HG03354 (cell line): ENCODE data around the gene NAT16.

Experiments used
- ATAC-seq: cut with Tn5 transposase; IDR thresholded peaks from one replicate; pipeline ENCODE4 v1.9.1; 2021; ENCODE audit warnings: mild to moderate bottlenecking; ENCODE audit not compliant: unreplicated experiment, poor library complexity, severe bottlenecking

Gene NAT16

DNA sequence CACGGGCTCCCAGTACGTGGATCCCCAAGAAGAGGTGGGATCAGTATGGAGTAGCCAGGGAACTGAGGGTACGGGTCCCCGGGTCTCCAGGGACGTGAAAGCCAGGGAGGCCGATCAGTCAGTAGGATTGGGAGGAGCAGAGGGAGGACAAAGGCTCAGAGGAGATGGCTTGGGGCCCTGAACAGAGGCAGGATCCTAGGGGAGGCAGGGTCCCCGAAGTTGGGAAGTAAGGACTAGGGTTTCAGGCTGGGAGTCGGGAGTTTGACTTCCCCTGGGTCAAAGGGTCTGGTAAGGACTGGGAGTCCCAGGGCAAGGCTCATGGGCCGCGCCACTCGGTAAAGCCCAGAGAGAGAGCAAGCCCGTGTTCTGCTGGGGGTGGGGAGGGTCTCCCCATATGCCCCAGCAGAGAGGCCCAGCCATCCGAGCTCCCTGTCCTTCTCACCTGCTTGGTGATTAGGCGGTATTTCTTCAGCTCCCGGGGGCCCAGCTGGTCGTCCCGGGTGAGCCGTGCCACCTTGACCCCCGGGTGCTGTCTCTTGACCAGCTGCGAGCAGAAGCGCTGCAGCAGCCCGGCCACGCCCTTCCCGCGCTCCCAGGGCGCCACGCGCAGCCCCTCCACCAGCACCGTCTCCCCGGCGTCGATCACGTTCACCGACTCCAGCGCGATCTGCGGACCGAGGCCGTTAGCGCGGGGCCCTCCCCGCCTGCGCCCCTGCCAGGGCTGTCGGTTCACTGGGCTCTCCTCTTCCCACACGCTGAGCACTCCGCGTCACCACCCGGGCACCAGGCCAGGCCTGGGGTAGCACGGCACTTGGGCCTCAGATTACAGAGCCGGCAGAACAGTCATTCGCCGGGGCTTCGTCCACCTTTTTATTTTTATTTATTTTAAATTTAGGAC is 7.0 kb downstream of the NAT16 start:
- no peak for ATAC-seq

DNA sequence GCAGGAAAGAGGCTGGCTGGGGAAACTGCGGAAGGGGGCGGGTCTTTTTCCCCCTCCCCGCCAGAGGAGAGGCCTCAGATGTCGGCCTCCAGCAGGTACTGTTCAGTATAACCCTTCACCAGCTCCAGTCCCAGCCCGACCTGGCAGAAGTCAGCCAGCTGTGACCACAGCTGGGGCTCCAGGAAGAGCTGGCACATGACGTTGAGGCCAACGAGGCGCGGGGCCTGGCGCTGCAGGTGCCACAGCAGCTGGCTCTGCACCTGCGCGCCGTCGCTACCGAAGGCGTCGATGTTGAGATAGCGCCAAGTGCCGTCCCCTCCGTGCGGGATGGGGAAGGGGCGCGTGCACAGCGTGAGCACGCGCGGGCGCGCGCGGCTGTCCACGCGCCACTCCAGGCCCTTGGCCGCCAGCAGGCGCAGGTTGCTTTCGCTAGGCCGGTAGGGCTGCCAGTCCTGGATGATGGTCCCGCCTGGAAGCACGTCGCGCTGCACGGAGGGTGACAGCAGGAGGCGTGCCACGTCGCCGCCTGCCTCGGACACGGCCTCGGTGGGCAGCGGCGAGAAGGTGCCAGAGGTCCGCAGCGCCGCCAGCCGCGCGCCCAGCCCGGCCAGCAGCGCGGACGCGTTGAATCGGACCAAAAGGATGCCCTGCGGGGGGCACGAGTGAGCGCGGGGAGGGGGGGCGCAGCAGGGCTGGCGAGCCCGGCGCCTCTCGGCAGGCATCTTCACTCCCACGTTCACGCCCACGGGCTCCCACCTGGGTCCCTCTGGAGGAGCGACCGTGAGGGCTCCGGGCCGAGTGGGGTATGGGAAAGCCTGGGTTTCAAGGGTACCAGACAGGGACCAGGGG is 7.9 kb downstream of the NAT16 start:
- no peak for ATAC-seq

DNA sequence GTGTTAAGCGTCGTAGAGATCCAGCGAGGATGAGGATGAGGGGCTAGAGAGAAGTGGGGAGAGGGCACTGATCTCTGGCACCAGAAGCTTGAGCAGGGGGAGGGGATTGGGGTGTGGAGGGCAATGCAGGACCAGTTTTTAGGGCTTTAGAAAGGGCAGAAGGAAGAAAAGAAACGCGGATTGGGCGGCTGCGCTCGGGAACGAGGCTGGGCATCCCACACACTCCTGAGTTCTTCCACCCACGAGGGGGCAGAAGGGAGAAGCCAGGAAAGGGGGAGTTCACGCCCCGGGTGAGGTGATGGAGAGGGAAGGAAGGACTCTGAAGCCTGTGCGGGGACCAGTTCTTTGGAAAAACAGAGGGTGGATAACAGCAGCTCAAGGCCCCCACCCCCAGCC is 8.7 kb downstream of the NAT16 start:
- ATAC-seq, result no peak

DNA sequence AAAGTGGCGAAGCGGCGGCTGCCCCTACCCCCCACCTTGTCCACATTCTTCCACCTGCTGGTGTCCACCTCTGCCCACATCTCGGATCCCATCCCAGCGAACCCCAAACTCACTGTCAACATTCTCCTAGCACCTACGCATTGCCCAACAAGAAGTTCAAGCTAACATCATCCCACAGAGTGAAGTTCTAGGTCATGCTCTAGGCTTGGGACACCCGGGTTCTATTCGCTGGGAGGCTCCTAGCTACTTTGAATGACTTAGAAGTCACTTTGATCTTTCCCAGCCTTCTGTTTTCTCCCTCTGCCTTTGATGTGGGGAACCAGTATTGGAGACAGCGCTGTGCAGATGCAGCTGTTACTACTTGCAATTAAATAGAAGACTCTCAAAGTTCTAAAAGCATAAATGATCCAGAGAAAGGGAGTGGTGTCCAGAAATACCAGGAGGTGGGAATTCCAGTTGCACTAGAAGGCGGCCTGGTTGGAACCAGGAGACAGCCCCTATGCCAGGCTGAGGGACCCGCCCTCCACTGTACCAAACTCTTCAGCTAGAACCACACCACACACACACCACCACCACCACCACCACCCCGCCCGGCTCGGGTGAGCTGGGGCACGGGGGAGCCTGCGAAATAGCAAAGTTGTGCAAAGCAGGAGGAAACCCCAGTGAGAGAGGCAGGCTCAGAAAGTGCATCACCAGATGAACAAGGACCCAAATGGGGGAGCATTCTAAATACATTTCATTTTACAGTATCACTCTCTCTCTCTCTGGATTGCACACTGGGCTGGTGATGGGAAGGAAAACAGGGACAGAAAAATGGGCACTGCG is 9.3 kb downstream of the NAT16 start:
- no peak for ATAC-seq

DNA sequence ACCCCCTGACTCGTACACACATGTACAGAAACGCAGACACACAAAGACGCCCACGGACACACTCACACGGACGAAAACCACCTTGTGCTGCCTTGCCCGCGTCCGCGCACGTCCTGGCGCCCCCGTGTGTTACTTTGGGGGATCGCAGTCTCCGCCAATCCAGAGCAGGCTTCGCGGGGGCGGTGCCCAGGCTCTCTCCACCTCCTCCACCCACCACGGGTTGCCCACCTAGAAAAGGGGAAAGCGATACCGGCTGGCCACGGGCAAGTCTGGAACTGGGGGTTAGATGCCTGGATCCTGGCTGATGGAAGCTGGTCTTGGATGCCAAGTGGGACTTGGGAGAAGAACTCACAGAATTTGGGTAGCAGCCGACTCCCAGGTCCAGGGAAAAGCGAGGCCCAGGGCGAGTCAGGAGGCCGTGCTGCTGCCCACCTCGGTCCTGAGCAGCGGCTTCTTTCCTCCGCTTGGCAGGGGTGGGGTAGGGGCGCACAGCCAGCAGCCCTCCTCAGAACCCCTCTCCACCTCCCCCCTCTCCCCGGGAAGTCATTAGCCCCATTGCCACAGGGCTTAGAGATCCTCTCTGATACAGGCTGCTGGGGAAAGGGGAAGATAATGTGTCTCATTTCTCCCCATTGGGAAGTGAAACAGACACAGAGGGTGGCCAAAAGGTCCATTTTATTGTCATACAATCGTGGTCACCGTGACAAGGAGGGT is 10.1 kb downstream of the NAT16 start:
- ATAC-seq, result peak; percentile 44

DNA sequence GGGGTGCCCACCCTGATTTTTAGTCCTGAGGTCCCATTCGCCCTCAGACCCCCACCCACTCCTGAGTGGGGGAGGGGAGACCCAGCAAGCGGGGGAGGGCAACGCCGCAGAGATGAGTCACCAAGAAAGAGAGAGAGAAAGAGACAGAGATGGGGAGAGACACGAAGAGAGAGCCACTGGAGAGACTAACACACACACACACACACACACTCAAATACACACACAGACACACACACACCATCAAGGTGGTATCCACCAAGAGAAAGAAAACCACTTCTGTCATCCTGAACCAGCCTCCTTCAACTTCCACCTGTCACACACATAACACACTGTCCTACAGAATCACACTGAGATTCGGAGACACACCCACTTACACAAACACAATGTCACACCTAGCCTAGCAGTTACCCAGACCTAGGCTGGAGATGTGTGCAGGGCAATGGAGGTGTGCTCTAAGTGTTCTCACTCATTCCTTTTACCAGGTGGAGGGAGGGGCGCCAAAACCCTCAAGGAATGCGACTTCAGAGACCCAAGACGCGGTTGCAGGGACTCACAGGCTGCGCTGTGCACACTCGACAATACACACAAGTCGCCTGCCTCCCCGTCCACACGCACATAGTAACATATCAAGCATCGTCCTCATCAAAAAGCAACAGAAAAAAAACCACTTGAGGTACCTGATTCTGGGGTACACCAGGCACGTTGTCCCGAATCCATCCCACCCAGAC is 10.8 kb downstream of the NAT16 start:
- ATAC-seq, result no peak

DNA sequence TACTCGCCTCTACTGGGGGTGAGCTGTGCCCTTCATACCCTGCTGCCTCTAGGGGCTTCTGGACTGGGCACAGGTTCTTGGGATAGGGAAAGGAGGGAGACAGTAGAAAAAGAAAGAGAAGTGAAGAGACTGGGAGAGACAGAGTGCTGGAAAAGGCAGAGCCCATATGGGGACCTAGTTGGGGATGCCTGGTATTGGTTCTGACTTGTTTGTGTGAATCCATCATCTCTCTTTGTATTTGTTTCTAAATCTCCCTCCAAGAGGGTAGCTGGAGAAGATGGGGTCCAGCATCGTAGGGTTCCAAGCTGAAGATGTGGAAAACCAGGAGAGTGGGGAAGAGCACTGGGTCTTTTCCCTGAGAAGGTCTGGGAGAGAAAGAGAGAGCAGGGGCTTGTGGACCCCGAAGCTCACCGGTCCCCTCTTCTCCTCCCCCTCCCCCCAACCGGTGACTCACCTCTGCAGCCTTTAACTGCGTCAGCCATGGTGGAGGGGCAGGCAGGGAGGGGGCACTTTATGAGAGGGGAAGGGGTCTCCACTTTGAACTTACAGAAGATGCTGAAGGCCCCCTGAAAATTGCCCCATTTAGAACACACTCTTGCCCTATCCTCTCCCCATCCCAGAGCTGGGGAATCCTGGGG is 11.6 kb downstream of the NAT16 start:
- ATAC-seq, result no peak

DNA sequence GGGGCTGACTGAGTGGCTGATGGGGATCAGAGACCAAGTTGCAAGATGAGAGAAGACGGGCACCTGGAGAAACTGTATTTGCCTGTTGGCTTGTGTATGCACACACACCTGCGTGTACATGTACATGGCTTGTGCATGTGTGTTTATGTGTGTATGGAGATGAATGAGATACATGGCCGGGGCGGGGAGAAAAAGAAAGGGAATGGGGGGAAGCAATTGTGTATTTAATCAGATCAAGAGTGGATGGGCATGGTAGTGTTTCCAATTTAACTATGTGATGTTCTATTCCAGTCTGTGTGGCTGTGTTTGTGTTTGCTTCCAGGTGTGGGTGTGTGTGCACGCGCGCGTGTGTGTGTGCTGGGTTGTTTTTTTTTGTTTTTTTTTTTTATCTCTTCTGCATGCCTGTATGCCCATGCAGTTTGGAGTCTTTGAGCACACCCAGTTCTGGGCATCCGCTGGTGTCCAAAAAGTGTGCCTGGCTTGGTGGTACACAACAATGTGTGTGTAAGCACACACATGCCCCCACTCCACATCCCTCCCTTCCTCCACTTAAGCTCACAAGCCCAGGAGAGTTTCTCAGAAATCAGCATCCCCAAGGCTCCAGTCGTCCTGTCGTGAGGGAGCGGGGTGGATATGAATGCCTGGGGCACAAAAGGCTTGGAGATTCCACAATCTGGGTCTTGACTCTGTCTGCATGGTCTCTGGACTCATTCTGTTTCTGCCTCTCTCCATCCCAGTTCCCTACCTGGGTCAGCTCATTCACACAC is 12.3 kb downstream of the NAT16 start:
- ATAC-seq, result no peak

DNA sequence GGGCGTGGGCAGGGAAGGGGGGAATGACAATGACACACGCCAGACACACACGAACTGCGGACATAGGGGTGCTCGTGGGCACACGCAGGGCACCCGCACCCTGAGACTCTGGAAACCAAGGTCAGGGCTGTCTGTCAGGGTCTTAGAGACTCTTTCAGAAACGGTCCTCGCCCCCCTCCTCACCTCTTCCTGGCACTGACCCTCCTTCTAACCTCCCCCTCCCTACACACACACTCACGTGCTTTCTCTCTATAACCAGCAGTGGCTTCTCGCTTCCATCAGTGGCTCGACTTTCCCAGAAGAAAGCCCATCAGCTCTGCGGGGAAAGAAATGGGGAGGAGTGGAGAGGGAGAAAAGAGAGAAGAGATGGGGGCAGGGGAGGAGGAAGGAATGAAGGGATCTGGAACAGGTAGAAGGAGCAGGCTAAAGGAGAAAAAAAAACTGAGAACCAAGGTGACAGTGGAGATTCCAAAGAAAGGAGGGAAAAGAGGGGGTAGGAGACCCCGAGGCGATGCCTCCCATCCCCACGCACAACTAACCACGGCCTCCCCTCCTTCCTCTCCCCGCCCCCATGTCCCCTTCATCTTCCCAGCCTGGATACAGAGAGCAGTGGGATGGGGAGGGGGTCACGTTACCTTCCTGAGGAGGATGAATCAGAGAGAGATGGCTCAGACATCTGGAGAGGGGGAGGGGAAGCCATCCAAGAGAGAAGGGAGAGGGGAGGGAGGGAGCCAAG is 13.0 kb downstream of the NAT16 start:
- ATAC-seq, result no peak

DNA sequence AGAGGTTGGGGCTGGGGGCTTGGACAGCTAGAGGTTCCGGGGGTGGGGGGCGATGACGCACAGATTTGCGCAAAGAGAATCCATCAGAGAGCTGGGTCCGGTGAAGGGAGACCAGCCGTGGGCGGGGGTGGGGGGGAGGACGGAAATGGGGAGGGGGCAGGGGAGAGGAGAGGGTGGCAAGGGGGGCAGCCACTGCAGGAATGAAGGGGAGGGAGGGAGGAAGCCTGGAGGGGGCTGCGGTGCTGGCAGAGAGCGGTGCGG is 13.5 kb downstream of the NAT16 start:
- no peak for ATAC-seq

DNA sequence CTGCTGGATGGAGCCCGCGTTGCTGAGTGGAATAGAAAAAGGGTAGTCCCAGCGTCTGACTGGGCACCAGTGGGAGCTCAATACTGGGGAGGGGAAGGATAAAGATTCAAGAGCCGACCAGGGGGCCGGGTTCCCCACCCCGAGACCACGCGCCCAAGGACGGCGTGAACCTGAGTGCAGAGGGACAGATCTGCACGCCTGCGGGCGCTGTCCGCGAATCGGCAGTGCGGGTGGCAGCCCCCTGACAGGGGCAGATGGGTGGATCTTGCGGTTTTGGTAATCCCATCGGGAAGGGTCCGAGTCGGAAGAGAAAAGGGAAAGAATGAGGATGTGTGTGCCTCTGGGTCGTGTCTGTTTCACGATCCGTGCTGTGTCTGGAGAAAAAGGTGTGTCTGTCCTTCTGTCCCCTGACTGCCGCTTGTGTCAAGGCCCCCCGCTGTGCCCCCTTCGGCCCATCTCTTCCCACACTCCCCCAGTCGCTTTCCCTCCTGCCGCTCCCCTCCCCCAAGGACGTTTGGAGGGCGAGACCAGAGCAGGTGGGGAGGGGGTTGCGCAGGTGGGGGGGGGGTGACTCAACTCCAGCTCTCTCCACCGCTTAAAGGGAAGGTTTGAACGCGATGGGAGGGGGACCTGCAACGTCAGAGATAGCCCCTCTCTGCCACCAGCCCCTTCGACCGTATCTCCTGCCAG is 14.0 kb downstream of the NAT16 start:
- ATAC-seq, result no peak

DNA sequence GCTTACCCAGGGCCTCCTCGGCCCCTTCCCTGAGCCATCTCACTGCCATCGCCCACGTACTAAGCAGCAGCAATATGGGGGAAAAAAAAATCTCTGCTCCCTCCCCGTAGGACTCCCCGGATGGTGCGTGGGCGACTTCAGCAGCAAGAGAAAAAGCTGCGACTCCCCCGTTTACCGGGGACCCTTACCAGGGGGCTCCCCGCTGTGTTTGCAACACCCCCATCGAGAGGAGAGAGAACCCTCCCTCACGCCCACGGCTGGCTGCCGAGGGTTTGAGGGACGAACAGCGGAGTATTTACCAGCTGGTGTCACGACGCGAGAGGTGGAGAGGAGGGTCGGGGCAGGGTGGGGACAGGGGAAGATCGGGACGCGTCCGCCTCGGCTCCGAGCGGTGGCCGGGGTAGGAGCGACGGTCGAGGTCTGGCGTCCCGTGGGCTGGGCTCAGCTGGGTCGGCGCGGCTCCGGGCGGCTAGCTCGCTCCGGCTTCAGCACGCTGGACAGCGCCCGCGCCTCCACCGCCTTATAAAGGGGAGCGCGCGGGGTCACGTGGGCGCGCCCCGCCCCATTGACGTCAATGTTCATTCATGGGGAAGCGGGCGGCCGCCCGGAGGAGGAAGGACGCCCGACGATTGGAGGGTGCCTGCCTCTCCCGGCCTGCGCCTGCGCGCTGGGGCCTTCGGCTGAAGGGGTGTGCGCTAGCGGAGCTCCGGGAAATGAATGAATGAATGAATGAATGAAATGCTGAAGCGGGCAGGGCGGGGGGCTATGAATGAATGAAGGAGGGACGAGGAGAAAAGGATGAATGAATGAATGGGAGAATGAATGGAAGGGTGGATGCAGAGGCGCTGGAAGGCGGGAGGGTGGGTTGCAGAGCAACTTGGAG is 14.8 kb downstream of the NAT16 start, which contains the start of gene VGF:
VGF (minus strand) TSS at position 495 of the 883 bp plus-strand sequence. CDS start 726 bp downstream, outside the sequence.
- ATAC-seq, result peak; percentile 62

DNA sequence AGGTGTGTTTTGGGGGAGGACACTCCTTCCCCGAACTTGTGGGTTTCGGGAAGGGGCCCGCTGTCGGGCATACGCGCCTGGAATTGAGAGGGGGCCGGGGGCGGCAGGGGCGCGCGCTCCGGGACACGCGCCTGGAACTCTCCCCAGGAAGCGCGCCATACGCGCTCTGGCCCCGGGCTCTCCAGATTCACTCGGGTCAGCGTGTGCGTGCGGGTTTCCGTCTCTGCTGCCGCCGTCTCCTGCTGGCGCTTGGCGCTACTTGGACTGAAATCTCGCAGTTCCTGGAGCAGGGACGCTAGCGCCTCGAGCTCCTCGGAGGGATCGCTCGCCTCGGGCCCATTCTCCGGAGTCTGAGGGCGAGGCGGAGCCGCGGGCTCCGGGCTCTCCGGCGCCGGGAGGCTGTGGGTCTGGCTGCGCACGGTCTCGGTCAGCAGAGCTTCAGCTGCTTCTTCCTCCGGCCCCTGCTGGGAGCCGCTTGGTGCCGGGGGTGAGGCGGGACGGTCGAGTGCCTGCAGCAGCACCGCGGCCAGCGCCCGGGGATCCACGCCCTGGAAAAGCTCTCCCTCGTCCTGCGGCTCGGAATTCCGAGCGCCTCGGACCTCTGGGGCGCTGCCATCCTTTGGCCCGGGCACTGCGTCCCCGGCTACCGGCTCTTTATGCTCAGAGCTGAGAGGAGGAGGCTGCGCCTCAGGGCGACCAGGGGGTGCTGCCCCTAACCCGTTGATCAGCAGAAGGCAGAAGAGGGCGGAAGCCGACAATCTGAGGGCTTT is 15.8 kb downstream of the NAT16 start:
- no peak for ATAC-seq

DNA sequence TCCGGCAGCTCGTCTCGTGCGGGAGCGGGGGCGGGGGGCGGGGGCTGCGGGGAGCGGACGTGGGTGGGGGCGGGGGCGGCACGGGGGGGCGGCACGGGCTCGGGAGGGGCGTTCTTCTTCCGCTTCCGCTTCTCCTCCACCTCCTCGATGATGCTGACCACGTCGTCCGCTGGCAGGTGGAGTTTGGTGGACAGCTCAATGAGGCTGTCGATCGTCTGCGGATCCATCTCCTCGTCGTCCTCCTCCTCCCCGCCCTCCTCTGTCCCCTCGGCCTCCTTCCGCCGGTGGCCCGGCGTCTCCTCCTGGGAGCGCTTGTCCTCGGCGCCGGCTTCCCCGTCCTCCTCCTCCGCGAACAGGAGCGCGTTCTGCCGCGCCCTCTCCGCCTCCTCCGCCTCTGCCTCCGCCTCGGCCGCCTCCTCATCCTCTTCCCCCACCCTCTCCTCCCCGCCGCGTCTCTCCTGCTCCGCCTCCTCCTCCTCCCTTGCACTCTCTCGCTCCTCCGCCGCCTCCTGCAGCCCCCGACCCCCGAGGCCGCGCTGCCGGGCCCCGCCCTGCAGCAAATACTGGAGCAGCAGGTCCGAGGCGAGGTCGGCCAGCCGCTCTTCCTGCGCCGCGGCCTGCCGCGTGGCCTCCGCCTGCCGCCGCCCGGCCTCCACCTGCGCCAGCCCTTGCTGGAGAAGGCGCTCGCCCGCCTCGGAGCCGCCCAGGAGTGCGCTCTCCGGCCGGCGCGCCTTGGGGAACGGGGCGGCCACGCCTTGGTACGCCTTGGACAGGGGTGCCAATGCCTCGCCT is 16.6 kb downstream of the NAT16 start:
- no peak for ATAC-seq
